Activated naive CD4-positive, alpha-beta T cell treated with anti-CD3 and anti-CD28 coated beads, Interleukin-2, amount 10 ng/mL, durations not matched to agents 7 days and 5 days (primary cell): Measurements from ENCODE around the gene EPHA10.

Experiments
- CTCF ChIA-PET: fragments of 350-600 bp; sonication (Branson Sonifier 250); formaldehyde crosslinking; loops from one replicate; lab custom pipeline; 2021; ENCODE audit warnings: antibody characterized with exemption; lab: Charles Lee
- DNase-seq: peaks from one replicate; pipeline ENCODE4 v3.0.0-alpha.2; 2020
- H3K27ac Mint-ChIP-seq: one replicate; pipeline ENCODE4 v1.8.0; 2021; ENCODE audit warnings: mild to moderate bottlenecking, moderate library complexity, mixed read lengths
- H3K27me3 Mint-ChIP-seq: one replicate; pipeline ENCODE4 v1.8.0; 2021; ENCODE audit warnings: mild to moderate bottlenecking, mixed read lengths
- H3K36me3 Mint-ChIP-seq: one replicate; pipeline ENCODE4 v1.8.0; 2021; ENCODE audit warnings: mixed read lengths
- H3K4me1 Mint-ChIP-seq: one replicate; pipeline ENCODE4 v1.8.0; 2021; ENCODE audit warnings: mixed read lengths
- H3K4me3 Mint-ChIP-seq: one replicate; pipeline ENCODE4 v1.8.0; 2021; ENCODE audit warnings: mild to moderate bottlenecking, moderate library complexity, mixed read lengths
- H3K9me3 Mint-ChIP-seq: one replicate; pipeline ENCODE4 v1.8.0; 2021; ENCODE audit warnings: mixed read lengths

Gene EPHA10

GRCh38 chr1:37734629-37735591, 30.0 kb downstream of the EPHA10 start:
- no peak for DNase-seq
- H3K36me3 Mint-ChIP-seq, result no peaks in the 10 kb centered on the region
- no peaks in the 10 kb centered on the region for H3K4me1 Mint-ChIP-seq
- H3K9me3 Mint-ChIP-seq, result no peaks in the 10 kb centered on the region
- peaks cover 58% of the 10 kb centered on the region for H3K27me3 Mint-ChIP-seq
- H3K4me3 Mint-ChIP-seq, result no peak overlapping the region
- no peak overlapping the region for H3K27ac Mint-ChIP-seq
- CTCF ChIA-PET, result no interaction called here

- DNase-seq, result no peak
- Mint-ChIP-seq H3K27ac (no peak overlapping the region), H3K36me3 (no peaks in the 10 kb centered on the region), H3K4me3 (no peak overlapping the region), H3K4me1 (no peaks in the 10 kb centered on the region), H3K9me3 (no peaks in the 10 kb centered on the region), H3K27me3 (peaks cover 74% of the 10 kb centered on the region)
- CTCF ChIA-PET, result no interaction called here
Measured at GRCh38 chr1:37732111-37732780, 32.7 kb downstream of the EPHA10 start.

- CTCF ChIA-PET, result no interaction called here
- no peak for DNase-seq
- H3K27ac Mint-ChIP-seq, result no peak overlapping the region
- H3K4me3 Mint-ChIP-seq, result no peak overlapping the region
- no peaks in the 10 kb centered on the region for H3K36me3 Mint-ChIP-seq
- H3K27me3 Mint-ChIP-seq, result peaks cover 77% of the 10 kb centered on the region
- no peaks in the 10 kb centered on the region for H3K9me3 Mint-ChIP-seq
- H3K4me1 Mint-ChIP-seq, result no peaks in the 10 kb centered on the region
Measured at GRCh38 chr1:37731312-37732019, 33.5 kb downstream of the EPHA10 start.

GRCh38 chr1:37730376-37730775, 34.5 kb downstream of the EPHA10 start:
- Mint-ChIP-seq H3K36me3 (no peaks in the 10 kb centered on the region), H3K9me3 (no peaks in the 10 kb centered on the region), H3K27me3 (peaks cover 78% of the 10 kb centered on the region), H3K4me1 (no peaks in the 10 kb centered on the region), H3K4me3 (no peak overlapping the region), H3K27ac (no peak overlapping the region)
- no peak for DNase-seq
- CTCF ChIA-PET, result no interaction called here

GRCh38 chr1:37728416-37728815, 36.5 kb downstream of the EPHA10 start:
- H3K9me3 Mint-ChIP-seq, result no peaks in the 10 kb centered on the region
- no peaks in the 10 kb centered on the region for H3K4me1 Mint-ChIP-seq
- no peak overlapping the region for H3K27ac Mint-ChIP-seq
- H3K36me3 Mint-ChIP-seq, result no peaks in the 10 kb centered on the region
- H3K27me3 Mint-ChIP-seq, result peaks cover 78% of the 10 kb centered on the region
- no peak for DNase-seq
- no peak overlapping the region for H3K4me3 Mint-ChIP-seq
- CTCF ChIA-PET, result no interaction called here

GRCh38 chr1:37726751-37727585, 38.0 kb downstream of the EPHA10 start:
- Mint-ChIP-seq H3K9me3 (no peaks in the 10 kb centered on the region), H3K27ac (no peak overlapping the region), H3K27me3 (peaks cover 77% of the 10 kb centered on the region), H3K36me3 (no peaks in the 10 kb centered on the region), H3K4me3 (no peak overlapping the region), H3K4me1 (no peaks in the 10 kb centered on the region)
- CTCF ChIA-PET, result no interaction called here
- no peak for DNase-seq

- no peaks in the 10 kb centered on the region for H3K36me3 Mint-ChIP-seq
- peaks cover 72% of the 10 kb centered on the region for H3K27me3 Mint-ChIP-seq
- H3K4me1 Mint-ChIP-seq, result no peaks in the 10 kb centered on the region
- DNase-seq, result no peak
- H3K9me3 Mint-ChIP-seq, result no peaks in the 10 kb centered on the region
- no peak overlapping the region for H3K4me3 Mint-ChIP-seq
- no peak overlapping the region for H3K27ac Mint-ChIP-seq
- CTCF ChIA-PET, result no interaction called here
Measured at GRCh38 chr1:37725851-37726613, 38.9 kb downstream of the EPHA10 start.

- no peak overlapping the region for H3K27ac Mint-ChIP-seq
- peaks cover 64% of the 10 kb centered on the region for H3K27me3 Mint-ChIP-seq
- no peak overlapping the region for H3K4me3 Mint-ChIP-seq
- H3K36me3 Mint-ChIP-seq, result no peaks in the 10 kb centered on the region
- CTCF ChIA-PET, result no interaction called here
- H3K9me3 Mint-ChIP-seq, result no peaks in the 10 kb centered on the region
- no peak for DNase-seq
- no peaks in the 10 kb centered on the region for H3K4me1 Mint-ChIP-seq
Measured at GRCh38 chr1:37724575-37724974, 40.3 kb downstream of the EPHA10 start.

- no peaks in the 10 kb centered on the region for H3K36me3 Mint-ChIP-seq
- DNase-seq, result no peak
- peaks cover 54% of the 10 kb centered on the region for H3K27me3 Mint-ChIP-seq
- CTCF ChIA-PET, result no interaction called here
- H3K27ac Mint-ChIP-seq, result no peak overlapping the region
- H3K9me3 Mint-ChIP-seq, result no peaks in the 10 kb centered on the region
- no peaks in the 10 kb centered on the region for H3K4me1 Mint-ChIP-seq
- H3K4me3 Mint-ChIP-seq, result no peak overlapping the region
Measured at GRCh38 chr1:37723390-37724078, 41.4 kb downstream of the EPHA10 start.

- CTCF ChIA-PET, result no interaction called here
- DNase-seq, result no peak
- H3K9me3 Mint-ChIP-seq, result no peaks in the 10 kb centered on the region
- no peaks in the 10 kb centered on the region for H3K36me3 Mint-ChIP-seq
- no peaks in the 10 kb centered on the region for H3K4me1 Mint-ChIP-seq
- H3K27me3 Mint-ChIP-seq, result peaks cover 49% of the 10 kb centered on the region
- no peak overlapping the region for H3K27ac Mint-ChIP-seq
- H3K4me3 Mint-ChIP-seq, result no peak overlapping the region
Measured at GRCh38 chr1:37723072-37723389, 41.9 kb downstream of the EPHA10 start.

GRCh38 chr1:37722181-37723071, 42.5 kb downstream of the EPHA10 start:
- CTCF ChIA-PET, result no interaction called here
- H3K27me3 Mint-ChIP-seq, result peaks cover 44% of the 10 kb centered on the region

GRCh38 chr1:37721565-37721964, 43.4 kb downstream of the EPHA10 start:
- Mint-ChIP-seq H3K27ac (no peak overlapping the region), H3K36me3 (no peaks in the 10 kb centered on the region), H3K4me3 (no peak overlapping the region), H3K27me3 (peaks cover 37% of the 10 kb centered on the region), H3K4me1 (no peaks in the 10 kb centered on the region), H3K9me3 (no peaks in the 10 kb centered on the region)
- DNase-seq, result no peak
- CTCF ChIA-PET, result no interaction called here

More at GRCh38 chr1:37722181-37723071, 42.5 kb downstream of the EPHA10 start:
- H3K9me3 Mint-ChIP-seq, result no peaks in the 10 kb centered on the region
- H3K4me3 Mint-ChIP-seq, result no peak overlapping the region
- H3K36me3 Mint-ChIP-seq, result no peaks in the 10 kb centered on the region
- DNase-seq, result no peak
- H3K27ac Mint-ChIP-seq, result no peak overlapping the region
- no peaks in the 10 kb centered on the region for H3K4me1 Mint-ChIP-seq
